Measurements from ENCODE around the gene QTRT2. TPM values are rescaled to one million over a fixed set of nuclear protein-coding genes. Genes with fewer than 3 reads are reported as not detected.
A peak's percentile ranks its signal among the peaks of the same experiment; 100 is the strongest.

Gene QTRT2
- 23.9 TPM for total RNA-seq (ENCODE audit: unreplicated experiment)
- long read RNA-seq, partial matches to known transcripts = 5 of 7 reads
- long read RNA-seq, other reads (novel, unspliced or antisense) = 1 of 7 reads

DNA sequence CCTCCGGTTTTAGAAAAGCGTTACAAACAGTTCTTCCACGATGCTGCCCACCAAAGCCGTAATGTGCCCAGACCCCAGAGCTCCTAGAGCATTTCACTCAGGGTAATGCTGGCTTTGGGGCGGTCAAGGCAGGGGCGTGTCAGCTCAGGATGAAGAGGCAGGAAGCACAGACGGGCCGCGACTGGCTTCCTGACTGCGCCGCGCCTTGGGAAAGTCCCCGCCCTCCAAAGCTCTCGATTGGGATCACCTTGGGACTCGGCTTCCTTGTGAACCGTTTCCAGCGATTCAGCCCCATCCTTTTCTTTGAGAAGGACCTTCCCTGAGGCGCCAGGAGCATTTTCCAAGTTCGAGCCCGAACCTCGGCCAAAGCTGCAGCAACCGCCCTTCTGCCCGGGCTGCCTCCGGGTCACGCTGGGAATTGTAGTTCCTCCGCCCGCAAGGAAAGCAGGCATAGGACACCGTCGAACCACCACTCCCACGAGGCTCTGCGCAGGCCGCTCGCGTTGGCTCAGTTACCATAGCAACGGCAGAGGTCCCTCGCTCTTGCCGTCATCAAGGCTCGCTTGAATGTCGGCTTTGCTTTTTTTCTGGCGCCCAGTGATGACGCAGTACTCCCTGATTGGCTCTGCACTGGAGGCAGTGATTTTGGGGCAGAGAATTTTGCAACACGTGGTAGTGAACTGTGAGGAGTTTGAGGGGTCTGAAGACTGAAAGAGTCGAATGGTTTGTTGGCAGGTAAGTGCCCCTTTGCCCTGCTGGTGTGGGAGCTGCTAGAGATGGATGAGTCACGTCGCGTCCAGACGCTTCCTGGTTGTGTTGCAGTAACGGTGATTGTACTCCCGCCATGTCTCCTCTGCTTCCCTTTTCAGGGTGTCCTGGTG lies at the start of gene QTRT2, which contains the start of gene CCDC191:
Gene QTRT2 (plus strand): TSS at position 608 of the 881 bp plus-strand sequence. CDS start 8,521 bp downstream, outside the sequence.
Gene CCDC191 (minus strand): TSS at position 397 of the 881 bp plus-strand sequence. CDS start 60 bp downstream, at position 337.
- Mint-ChIP-seq H3K27ac (ENCODE audit: unreplicated experiment) (peak within 1 kb of the TSS; percentile 98), H3K4me3 (ENCODE audit: unreplicated experiment) (peak within 1 kb of the TSS; percentile 99)
- DNase-seq (ENCODE audit: low spot score) = peak; percentile 95

DNA sequence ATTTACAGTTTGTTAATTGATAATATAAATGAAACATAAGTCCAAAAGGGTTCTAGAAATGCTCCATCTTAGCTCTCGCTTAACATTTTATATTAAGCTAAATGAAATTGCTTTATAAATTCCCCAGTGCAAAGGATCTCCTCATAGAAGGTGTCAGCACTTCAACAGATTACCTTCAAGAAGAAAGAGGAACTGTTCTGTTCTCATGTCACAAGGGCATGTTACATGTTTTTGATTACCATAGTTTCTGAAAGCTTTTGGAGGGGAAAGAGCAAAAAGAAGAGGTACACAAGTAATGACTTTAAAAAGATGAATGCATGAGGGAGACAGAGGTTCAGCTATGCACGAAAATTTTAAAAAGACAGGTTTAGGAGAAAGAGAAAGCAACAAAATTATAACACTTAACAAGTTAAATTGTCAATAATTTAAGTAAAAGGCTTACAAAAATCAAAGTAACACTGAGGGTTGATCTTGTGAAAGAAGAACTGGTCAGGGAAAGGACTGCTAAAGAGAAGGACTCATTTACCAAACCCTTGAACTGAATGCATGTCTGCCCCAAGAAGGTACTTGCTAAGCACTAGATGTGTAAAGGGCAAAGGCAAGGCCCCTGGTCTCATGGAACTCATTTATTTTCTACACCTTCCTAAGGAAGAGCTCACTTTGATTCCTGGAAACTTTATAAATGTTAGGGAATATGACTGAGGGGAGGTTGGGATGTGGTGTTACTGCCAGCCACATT lies 45.3 kb upstream of the QTRT2 start:
- no peaks in the 10 kb centered on the region for H3K4me1 Mint-ChIP-seq (ENCODE audit: unreplicated experiment)
- H3K27ac Mint-ChIP-seq (ENCODE audit: unreplicated experiment) = no peak overlapping the region
- DNase-seq (ENCODE audit: low spot score) = no peak
- TF ChIP-seq, protein P1, sequence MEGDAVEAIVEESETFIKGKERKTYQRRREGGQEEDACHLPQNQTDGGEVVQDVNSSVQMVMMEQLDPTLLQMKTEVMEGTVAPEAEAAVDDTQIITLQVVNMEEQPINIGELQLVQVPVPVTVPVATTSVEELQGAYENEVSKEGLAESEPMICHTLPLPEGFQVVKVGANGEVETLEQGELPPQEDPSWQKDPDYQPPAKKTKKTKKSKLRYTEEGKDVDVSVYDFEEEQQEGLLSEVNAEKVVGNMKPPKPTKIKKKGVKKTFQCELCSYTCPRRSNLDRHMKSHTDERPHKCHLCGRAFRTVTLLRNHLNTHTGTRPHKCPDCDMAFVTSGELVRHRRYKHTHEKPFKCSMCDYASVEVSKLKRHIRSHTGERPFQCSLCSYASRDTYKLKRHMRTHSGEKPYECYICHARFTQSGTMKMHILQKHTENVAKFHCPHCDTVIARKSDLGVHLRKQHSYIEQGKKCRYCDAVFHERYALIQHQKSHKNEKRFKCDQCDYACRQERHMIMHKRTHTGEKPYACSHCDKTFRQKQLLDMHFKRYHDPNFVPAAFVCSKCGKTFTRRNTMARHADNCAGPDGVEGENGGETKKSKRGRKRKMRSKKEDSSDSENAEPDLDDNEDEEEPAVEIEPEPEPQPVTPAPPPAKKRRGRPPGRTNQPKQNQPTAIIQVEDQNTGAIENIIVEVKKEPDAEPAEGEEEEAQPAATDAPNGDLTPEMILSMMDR (IDR thresholded peaks at IDR 0.05; ENCODE audit: unreplicated experiment) = no peak
- peaks cover 1% of the 10 kb centered on the region for H3K27me3 Mint-ChIP-seq (ENCODE audit: unreplicated experiment)
- no peak overlapping the region for H3K4me3 Mint-ChIP-seq (ENCODE audit: unreplicated experiment)
- no peaks in the 10 kb centered on the region for H3K9me3 Mint-ChIP-seq (ENCODE audit: unreplicated experiment)
- H3K36me3 Mint-ChIP-seq (ENCODE audit: low read depth, unreplicated experiment) = no peaks in the 10 kb centered on the region

More for the DNA sequence above, at the start of gene QTRT2, which contains the start of gene CCDC191:
- Mint-ChIP-seq H3K9me3 (ENCODE audit: unreplicated experiment) (no peaks in the 10 kb centered on the region), H3K27me3 (ENCODE audit: unreplicated experiment) (peaks cover 5% of the 10 kb centered on the region), H3K36me3 (ENCODE audit: low read depth, unreplicated experiment) (no peaks in the 10 kb centered on the region), H3K4me1 (ENCODE audit: unreplicated experiment) (peaks cover 16% of the 10 kb centered on the region)
- TF ChIP-seq, protein P1 (IDR thresholded peaks at IDR 0.05; ENCODE audit: unreplicated experiment) = no peak

DNA sequence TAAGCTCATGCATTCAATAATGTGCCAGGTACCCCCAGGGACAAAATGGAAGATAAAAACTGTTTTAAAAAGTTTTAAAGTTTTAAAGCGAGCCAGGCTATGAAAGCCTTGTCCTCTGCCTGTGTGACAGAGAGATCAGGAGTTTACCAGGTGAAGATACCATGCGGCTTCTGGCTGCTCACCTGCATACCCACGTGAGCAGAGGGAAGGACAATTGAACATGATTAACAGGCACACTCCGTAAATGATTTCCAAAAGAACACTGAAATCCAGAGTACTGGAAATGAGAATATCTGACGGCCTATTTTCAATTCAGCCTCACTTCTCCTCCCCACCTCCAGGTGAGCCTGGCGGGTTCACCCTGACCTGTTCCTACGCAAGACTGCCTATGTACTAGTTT lies 42.3 kb upstream of the QTRT2 start:
- H3K27me3 Mint-ChIP-seq (ENCODE audit: unreplicated experiment) = peaks cover 1% of the 10 kb centered on the region
- H3K27ac Mint-ChIP-seq (ENCODE audit: unreplicated experiment) = no peak overlapping the region
- DNase-seq (ENCODE audit: low spot score) = no peak
- H3K9me3 Mint-ChIP-seq (ENCODE audit: unreplicated experiment) = no peaks in the 10 kb centered on the region
- H3K4me1 Mint-ChIP-seq (ENCODE audit: unreplicated experiment) = peaks cover 8% of the 10 kb centered on the region
- no peaks in the 10 kb centered on the region for H3K36me3 Mint-ChIP-seq (ENCODE audit: low read depth, unreplicated experiment)
- H3K4me3 Mint-ChIP-seq (ENCODE audit: unreplicated experiment) = no peak overlapping the region
- TF ChIP-seq, protein P1 (IDR thresholded peaks at IDR 0.05; ENCODE audit: unreplicated experiment) = no peak

DNA sequence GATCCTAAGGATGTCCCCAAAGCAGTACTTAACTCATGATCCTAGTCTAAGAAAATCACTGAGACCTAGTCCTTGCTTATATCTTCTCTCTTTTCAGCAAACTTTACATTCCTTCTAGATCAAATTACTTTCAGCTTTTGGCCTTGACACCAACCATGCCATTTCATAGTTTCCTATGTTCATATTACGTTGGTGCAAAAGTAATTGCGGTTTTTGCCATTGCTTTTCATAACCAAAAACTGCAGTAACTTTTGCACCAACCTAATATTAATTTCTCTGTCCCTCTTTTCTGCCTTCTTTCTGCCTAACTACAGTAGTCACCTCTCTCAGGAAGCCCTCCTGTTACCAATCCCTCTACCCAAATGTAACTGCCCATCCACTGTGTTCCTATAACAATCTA lies 37.1 kb upstream of the QTRT2 start:
- Mint-ChIP-seq H3K4me3 (ENCODE audit: unreplicated experiment) (no peak overlapping the region), H3K9me3 (ENCODE audit: unreplicated experiment) (no peaks in the 10 kb centered on the region), H3K4me1 (ENCODE audit: unreplicated experiment) (peaks cover 35% of the 10 kb centered on the region), H3K27ac (ENCODE audit: unreplicated experiment) (no peak overlapping the region), H3K36me3 (ENCODE audit: low read depth, unreplicated experiment) (no peaks in the 10 kb centered on the region), H3K27me3 (ENCODE audit: unreplicated experiment) (peaks cover 1% of the 10 kb centered on the region)
- no peak for DNase-seq (ENCODE audit: low spot score)
- TF ChIP-seq, protein P1 (IDR thresholded peaks at IDR 0.05; ENCODE audit: unreplicated experiment) = no peak
